Ishikawa (cell line): ENCODE results near the gene IDI2.

Source experiments
- EP300 ChIP-seq: IDR thresholded peaks from 2 replicates; pipeline ENCODE4 v1.6.1; 2012; ENCODE audit warnings: borderline replicate concordance
- FOXM1 ChIP-seq: IDR thresholded peaks from 2 replicates; pipeline ENCODE4 v1.6.1; 2012; ENCODE audit warnings: low read depth, borderline replicate concordance
- RAD21 ChIP-seq: IDR thresholded peaks from 2 replicates; pipeline ENCODE4 v1.6.1; 2012; ENCODE audit warnings: low read depth
- TAF1 ChIP-seq: IDR thresholded peaks from 2 replicates; pipeline ENCODE4 v1.6.1; 2012; ENCODE audit warnings: low read depth, mild to moderate bottlenecking
- TEAD4 ChIP-seq: IDR thresholded peaks from 2 replicates; pipeline ENCODE4 v1.6.1; 2012
- TF ChIP-seq, protein P1 (sequence below): IDR thresholded peaks from 2 replicates; pipeline ENCODE4 v1.6.1; 2012
- TF ChIP-seq, protein P2 (sequence below): IDR thresholded peaks from 2 replicates; pipeline ENCODE4 v1.6.1; 2012; ENCODE audit warnings: low read depth, mild to moderate bottlenecking

GRCh38 chr10:1058017-1058416, 32.4 kb upstream of the IDI2 start:
- no peak for TF ChIP-seq RAD21
- TF ChIP-seq, protein P1, sequence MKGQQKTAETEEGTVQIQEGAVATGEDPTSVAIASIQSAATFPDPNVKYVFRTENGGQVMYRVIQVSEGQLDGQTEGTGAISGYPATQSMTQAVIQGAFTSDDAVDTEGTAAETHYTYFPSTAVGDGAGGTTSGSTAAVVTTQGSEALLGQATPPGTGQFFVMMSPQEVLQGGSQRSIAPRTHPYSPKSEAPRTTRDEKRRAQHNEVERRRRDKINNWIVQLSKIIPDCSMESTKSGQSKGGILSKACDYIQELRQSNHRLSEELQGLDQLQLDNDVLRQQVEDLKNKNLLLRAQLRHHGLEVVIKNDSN = no peak
- no peak for TF ChIP-seq TAF1
- no peak for TF ChIP-seq EP300
- TF ChIP-seq, protein P2, sequence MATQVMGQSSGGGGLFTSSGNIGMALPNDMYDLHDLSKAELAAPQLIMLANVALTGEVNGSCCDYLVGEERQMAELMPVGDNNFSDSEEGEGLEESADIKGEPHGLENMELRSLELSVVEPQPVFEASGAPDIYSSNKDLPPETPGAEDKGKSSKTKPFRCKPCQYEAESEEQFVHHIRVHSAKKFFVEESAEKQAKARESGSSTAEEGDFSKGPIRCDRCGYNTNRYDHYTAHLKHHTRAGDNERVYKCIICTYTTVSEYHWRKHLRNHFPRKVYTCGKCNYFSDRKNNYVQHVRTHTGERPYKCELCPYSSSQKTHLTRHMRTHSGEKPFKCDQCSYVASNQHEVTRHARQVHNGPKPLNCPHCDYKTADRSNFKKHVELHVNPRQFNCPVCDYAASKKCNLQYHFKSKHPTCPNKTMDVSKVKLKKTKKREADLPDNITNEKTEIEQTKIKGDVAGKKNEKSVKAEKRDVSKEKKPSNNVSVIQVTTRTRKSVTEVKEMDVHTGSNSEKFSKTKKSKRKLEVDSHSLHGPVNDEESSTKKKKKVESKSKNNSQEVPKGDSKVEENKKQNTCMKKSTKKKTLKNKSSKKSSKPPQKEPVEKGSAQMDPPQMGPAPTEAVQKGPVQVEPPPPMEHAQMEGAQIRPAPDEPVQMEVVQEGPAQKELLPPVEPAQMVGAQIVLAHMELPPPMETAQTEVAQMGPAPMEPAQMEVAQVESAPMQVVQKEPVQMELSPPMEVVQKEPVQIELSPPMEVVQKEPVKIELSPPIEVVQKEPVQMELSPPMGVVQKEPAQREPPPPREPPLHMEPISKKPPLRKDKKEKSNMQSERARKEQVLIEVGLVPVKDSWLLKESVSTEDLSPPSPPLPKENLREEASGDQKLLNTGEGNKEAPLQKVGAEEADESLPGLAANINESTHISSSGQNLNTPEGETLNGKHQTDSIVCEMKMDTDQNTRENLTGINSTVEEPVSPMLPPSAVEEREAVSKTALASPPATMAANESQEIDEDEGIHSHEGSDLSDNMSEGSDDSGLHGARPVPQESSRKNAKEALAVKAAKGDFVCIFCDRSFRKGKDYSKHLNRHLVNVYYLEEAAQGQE = no peak
- no peak for TF ChIP-seq FOXM1
- no peak for TF ChIP-seq TEAD4
